Measurements from ENCODE around the gene RBM47.

RBM47 gene

GRCh38 chr4:40595981-40596380 lies 33.7 kb downstream of the RBM47 start:
- TF ChIP-seq SP1 (IDR thresholded peaks at IDR 0.05) (no peak), PKNOX1 (IDR thresholded peaks at IDR 0.05) (no peak), BHLHE40 (IDR thresholded peaks at IDR 0.05; ENCODE audit: borderline replicate concordance) (no peak), CTBP1 (IDR thresholded peaks at IDR 0.05; ENCODE audit: borderline replicate concordance) (no peak), HDGF (IDR thresholded peaks at IDR 0.05; ENCODE audit: borderline replicate concordance) (no peak), NFRKB (IDR thresholded peaks at IDR 0.05) (no peak)
- DNase-seq (ENCODE audit: extremely low spot score), result no peak
- POLR2A ChIA-PET, result no interaction called here
- CTCF ChIA-PET, result no interaction called here

GRCh38 chr4:40594261-40595178 lies 35.1 kb downstream of the RBM47 start:
- CTCF ChIA-PET, result no interaction called here
- POLR2A ChIA-PET, result no interaction called here
- DNase-seq (ENCODE audit: extremely low spot score), result no peak
- TF ChIP-seq ELF4 (IDR thresholded peaks at IDR 0.05), result no peak
- no peak for TF ChIP-seq FOXM1 (IDR thresholded peaks at IDR 0.05; ENCODE audit: borderline replicate concordance)
- no peak for TF ChIP-seq FOXA1 (IDR thresholded peaks at IDR 0.05)
- TF ChIP-seq FOXK2 (IDR thresholded peaks at IDR 0.05), result no peak
- TF ChIP-seq TARDBP (IDR thresholded peaks at IDR 0.05), result no peak
- TF ChIP-seq PKNOX1 (IDR thresholded peaks at IDR 0.05), result no peak
- no peak for TF ChIP-seq CTBP1 (IDR thresholded peaks at IDR 0.05; ENCODE audit: borderline replicate concordance)
- no peak for TF ChIP-seq LEF1 (IDR thresholded peaks at IDR 0.05; ENCODE audit: borderline replicate concordance)
- no peak for TF ChIP-seq SUZ12 (IDR thresholded peaks at IDR 0.05)
- no peak for TF ChIP-seq ARNT (IDR thresholded peaks at IDR 0.05)
- TF ChIP-seq NFRKB (IDR thresholded peaks at IDR 0.05), result no peak
- no peak for TF ChIP-seq ZNF384 (IDR thresholded peaks at IDR 0.05)
- no peak for TF ChIP-seq BHLHE40 (IDR thresholded peaks at IDR 0.05; ENCODE audit: borderline replicate concordance)
- no peak for TF ChIP-seq SP1 (IDR thresholded peaks at IDR 0.05)
- no peak for TF ChIP-seq HDGF (IDR thresholded peaks at IDR 0.05; ENCODE audit: borderline replicate concordance)

- ChIA-PET CTCF (no interaction called here), POLR2A (no interaction called here)
- no peak for TF ChIP-seq FOXA1 (IDR thresholded peaks at IDR 0.05)
- no peak for TF ChIP-seq FOXM1 (IDR thresholded peaks at IDR 0.05; ENCODE audit: borderline replicate concordance)
- no peak for TF ChIP-seq ZNF384 (IDR thresholded peaks at IDR 0.05)
- TF ChIP-seq LEF1 (IDR thresholded peaks at IDR 0.05; ENCODE audit: borderline replicate concordance), result no peak
- no peak for DNase-seq (ENCODE audit: extremely low spot score)
These were observed 37.6 kb downstream of the RBM47 start for GRCh38 chr4:40592034-40592433.

- no peak for DNase-seq (ENCODE audit: extremely low spot score)
- TF ChIP-seq BHLHE40 (IDR thresholded peaks at IDR 0.05; ENCODE audit: borderline replicate concordance), result no peak
- no peak for TF ChIP-seq LEF1 (IDR thresholded peaks at IDR 0.05; ENCODE audit: borderline replicate concordance)
- TF ChIP-seq ZNF384 (IDR thresholded peaks at IDR 0.05), result no peak
- no peak for TF ChIP-seq PKNOX1 (IDR thresholded peaks at IDR 0.05)
- CTCF ChIA-PET, result no interaction called here
- POLR2A ChIA-PET, result no interaction called here
These were observed 41.8 kb downstream of the RBM47 start for GRCh38 chr4:40587826-40588225.

GRCh38 chr4:40587351-40587750 lies 42.3 kb downstream of the RBM47 start:
- POLR2A ChIA-PET, result no interaction called here
- CTCF ChIA-PET, result no interaction called here
- TF ChIP-seq PKNOX1 (IDR thresholded peaks at IDR 0.05) (no peak), ELF4 (IDR thresholded peaks at IDR 0.05) (no peak), FOXA1 (IDR thresholded peaks at IDR 0.05) (no peak), SP1 (IDR thresholded peaks at IDR 0.05) (no peak), NFRKB (IDR thresholded peaks at IDR 0.05) (no peak), HDGF (IDR thresholded peaks at IDR 0.05; ENCODE audit: borderline replicate concordance) (no peak), TARDBP (IDR thresholded peaks at IDR 0.05) (no peak), CTBP1 (IDR thresholded peaks at IDR 0.05; ENCODE audit: borderline replicate concordance) (no peak), SUZ12 (IDR thresholded peaks at IDR 0.05) (no peak), LEF1 (IDR thresholded peaks at IDR 0.05; ENCODE audit: borderline replicate concordance) (no peak), ARNT (IDR thresholded peaks at IDR 0.05) (no peak), BHLHE40 (IDR thresholded peaks at IDR 0.05; ENCODE audit: borderline replicate concordance) (no peak), FOXM1 (IDR thresholded peaks at IDR 0.05; ENCODE audit: borderline replicate concordance) (no peak), L3MBTL2 (conservative IDR thresholded peaks at IDR 0.05) (no peak), ZNF384 (IDR thresholded peaks at IDR 0.05) (no peak), FOXK2 (IDR thresholded peaks at IDR 0.05) (no peak)
- DNase-seq (ENCODE audit: extremely low spot score), result no peak

- POLR2A ChIA-PET, result no interaction called here
- TF ChIP-seq FOXA1 (IDR thresholded peaks at IDR 0.05), result no peak
- CTCF ChIA-PET, result no interaction called here
- DNase-seq (ENCODE audit: extremely low spot score), result no peak
These were observed 42.9 kb downstream of the RBM47 start for GRCh38 chr4:40586729-40587128.
